GM10847 (cell line): Measurements from ENCODE around the gene CCP110.

Source experiments
- POLR2A ChIP-seq: IDR thresholded peaks from 2 replicates; pipeline ENCODE4 v1.6.1; 2011; ENCODE audit not compliant: insufficient read length; ENCODE audit errors: extremely low read depth

CCP110 gene

GRCh38 chr16:19598805-19599510 lies 75.2 kb downstream of the CCP110 start:
- no peak for TF ChIP-seq POLR2A

DNA sequence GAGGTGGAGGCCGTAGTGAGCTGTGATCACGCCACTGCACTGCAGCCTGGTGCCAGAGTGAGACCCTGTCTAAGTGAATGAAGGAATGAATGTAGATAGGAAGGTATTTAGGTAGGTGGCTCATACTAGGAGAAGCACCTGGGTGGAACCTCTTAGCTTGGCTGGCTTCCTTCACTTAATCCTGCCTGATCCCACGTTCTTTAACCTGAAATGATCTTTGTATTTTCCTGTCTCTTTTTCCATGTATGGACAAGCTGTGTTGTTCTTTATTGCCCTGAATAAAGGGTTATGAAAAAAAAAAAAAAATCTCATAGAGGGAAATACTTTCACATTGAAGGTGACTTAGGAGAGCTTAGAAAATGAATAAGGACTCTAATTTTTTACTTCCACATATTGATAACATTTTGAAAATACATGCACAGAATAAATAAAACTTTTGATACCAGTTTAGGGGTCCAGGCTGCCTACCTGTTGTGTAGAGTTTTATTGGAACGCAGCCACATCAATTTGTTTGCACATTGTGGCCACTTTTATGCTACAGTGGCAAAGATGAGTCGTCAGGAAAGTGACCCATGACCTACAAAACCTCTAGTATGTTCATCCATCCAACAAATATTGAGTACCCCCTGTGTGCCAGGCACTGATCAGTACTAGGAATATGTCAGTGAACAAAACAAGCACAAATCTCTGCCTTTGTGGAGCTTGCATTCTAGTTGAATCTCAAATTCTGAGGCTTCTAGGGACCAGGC lies 76.4 kb downstream of the CCP110 start:
- no peak for TF ChIP-seq POLR2A

- no peak for TF ChIP-seq POLR2A
Observed at GRCh38 chr16:19601083-19601976, 77.6 kb downstream of the CCP110 start.
